ENCODE results near the gene FBLN5. TPM values are rescaled to one million over a fixed set of nuclear protein-coding genes. Genes with fewer than 3 reads are reported as not detected.

FBLN5 gene
- total and polyA plus RNA-seq, 9 of the 15 experiments (the other 6 are each of a cell fraction or from before 2014, with no cell fraction given): 0.11 to 0.22 TPM; not detected in 7

- Histone ChIP-seq H4K20me1 (replicated peaks; ENCODE audit: control insufficient read depth, insufficient read depth, low read length) (no peaks in the 10 kb centered on the region), H3K79me2 (ENCODE audit: control insufficient read depth, insufficient read depth, low read length) (peaks cover 3% of the 10 kb centered on the region; the same call in 2 of the 3 replicates), H3K36me3 (ENCODE audit: control insufficient read depth, insufficient read depth, low read length) (no peaks in the 10 kb centered on the region), H3K4me1 (replicated peaks in 1 of 2; ENCODE audit: control insufficient read depth in 2 of 2, insufficient read depth in 2 of 2, low read length in 2 of 2) (peaks cover 0 to 3% of the 10 kb centered on the region in 2 experiments; a peak in 3 of 5 replicates), H3K9ac (ENCODE audit: insufficient read depth in 1 of 2, low read depth in 2 of 2, low read length in 2 of 2) (no peak overlapping the region), H3K9me3 (replicated peaks; ENCODE audit: control insufficient read depth, insufficient read depth, low read depth, low read length) (no peaks in the 10 kb centered on the region), H3K4me3 (no peak overlapping the region), H3K9me1 (ENCODE audit: control insufficient read depth, insufficient read depth, low read length) (no peaks in the 10 kb centered on the region), H3K27me3 (ENCODE audit: control insufficient read depth in 2 of 2, insufficient read depth in 2 of 2, low read length in 2 of 2) (peaks cover 0 to 2% of the 10 kb centered on the region in 2 experiments; a peak in 1 of 5 replicates), H2AFZ (ENCODE audit: low read depth, low read length) (no peak overlapping the region), H3K4me2 (ENCODE audit: insufficient read depth, low read length) (no peak overlapping the region), H3K27ac (ENCODE audit: extremely low read depth, low read depth, low read length) (no peak overlapping the region)
- intact Hi-C loops (cut with micrococcal nuclease): no loop called here
- ATAC-seq (no peak), FAIRE-seq (no peak), DNase-seq (ENCODE audit: extremely low read depth in 1 of 4, low spot score in 3 of 4) (no peak)
- in situ Hi-C loops (cut with MboI): no loop called here
- 13% methylated on average over 3 of the region's 3 CpGs for whole genome bisulfite sequencing (ENCODE audit: insufficient coverage, low coverage, missing lambda C conversion rate)
- no TSS peak for BruUV-seq (replicated peaks)
- CTCF ChIA-PET (ENCODE audit: low intra/inter-chr PET ratio): no interaction called here
- POLR2A ChIA-PET: no interaction called here
- TF ChIP-seq ZBTB49 (CRISPR knock-in tag; IDR thresholded peaks at IDR 0.05; ENCODE audit: borderline replicate concordance) (no peak), LEF1 (IDR thresholded peaks at IDR 0.05) (no peak), HLTF (IDR thresholded peaks at IDR 0.05) (no peak), ZNF347 (CRISPR knock-in tag; IDR thresholded peaks at IDR 0.05; ENCODE audit: low read depth) (no peak), ZNF134 (CRISPR knock-in tag; conservative IDR thresholded peaks at IDR 0.05) (no peak), ATF1 (CRISPR knock-in tag; IDR thresholded peaks at IDR 0.05) (no peak), ATF1 (tag; IDR thresholded peaks at IDR 0.05) (no peak), POLR2B (IDR thresholded peaks at IDR 0.05; ENCODE audit: low read depth, partially characterized antibody) (no peak)
Observed at GRCh38 chr14:91830777-91831176, 116.7 kb downstream of the FBLN5 start.

Data from K562 (cell line).